LoVo (cell line): ENCODE measurements around the gene CDR2L.
A peak's percentile ranks its signal among the peaks of the same experiment; 100 is the strongest.
"Not testable (repeated sequence)": the region's sequence is repeated elsewhere in the genome, so short reads cannot be mapped to it uniquely, and the experiment has no call there.

Source experiments
- DNase-seq: peaks from one replicate; pipeline ENCODE4 v3.0.0-alpha.2; 2016; ENCODE audit warnings: low spot score

The CDR2L gene

DNA sequence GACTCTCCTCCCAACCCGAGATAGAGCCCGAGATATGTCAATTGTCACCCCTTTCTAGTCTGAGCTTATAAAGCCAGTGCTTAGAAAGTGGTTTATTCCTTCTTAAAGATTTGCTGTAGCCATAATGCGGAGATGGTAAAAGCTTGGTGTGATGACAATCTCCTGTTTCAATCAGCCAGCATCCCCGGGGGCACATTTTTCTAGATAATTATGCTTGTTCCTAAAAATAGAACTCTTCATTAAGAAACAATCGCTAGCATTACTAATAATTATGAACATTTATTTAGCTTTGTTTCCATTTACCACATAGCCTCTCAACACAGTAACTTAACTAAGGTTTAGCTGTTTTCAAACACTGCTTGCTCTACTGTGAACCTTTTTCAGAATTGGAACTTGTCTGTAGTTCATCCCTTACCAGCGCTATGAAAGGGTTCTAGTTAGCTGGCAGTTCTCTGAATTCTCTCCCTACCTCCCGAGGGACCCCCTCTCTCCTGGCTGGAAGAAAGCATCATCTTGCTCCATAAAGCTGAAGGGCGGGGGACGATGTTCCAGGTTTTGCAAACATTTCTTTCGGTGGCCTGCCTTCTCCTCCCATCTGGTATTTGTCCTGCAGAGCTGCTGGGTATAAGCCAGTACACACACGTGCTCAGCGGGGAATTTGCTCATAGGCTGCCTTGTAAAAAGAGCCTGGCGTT lies 24.1 kb downstream of the CDR2L start:
- DNase-seq, result peak; percentile 13

GRCh38 chr17:75012096-75012345 lies 24.6 kb downstream of the CDR2L start:
- no peak for DNase-seq

GRCh38 chr17:75012346-75013091 lies 25.1 kb downstream of the CDR2L start, which contains the start of gene MRPL58:
Gene MRPL58, plus strand, starts transcription at chr17:75012670. Its CDS starts 17 bp downstream, at chr17:75012687.
- peak; percentile 89 for DNase-seq

DNA sequence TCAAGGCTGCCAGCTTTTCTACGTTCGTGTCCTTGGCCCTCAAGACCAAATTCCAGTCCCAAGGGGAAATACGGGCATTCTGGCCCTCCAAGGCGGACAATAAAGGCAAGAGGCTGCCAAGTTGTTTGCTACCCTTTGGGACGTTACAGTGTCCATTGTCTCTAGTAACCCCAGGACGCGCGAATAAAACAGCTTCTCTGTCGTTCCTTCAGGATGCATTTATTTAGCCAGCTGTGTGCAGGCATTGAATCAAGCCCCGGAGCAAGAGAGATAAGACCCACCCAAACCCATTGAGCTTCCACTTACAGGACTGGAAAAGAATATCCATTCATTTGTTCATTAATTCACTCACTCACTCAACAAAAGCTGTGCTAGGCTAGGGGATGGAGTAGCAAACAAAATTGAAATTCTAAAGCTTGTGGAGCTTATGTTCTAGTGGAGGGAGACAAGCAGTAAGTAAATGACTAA lies 25.7 kb downstream of the CDR2L start:
- no peak for DNase-seq

DNA sequence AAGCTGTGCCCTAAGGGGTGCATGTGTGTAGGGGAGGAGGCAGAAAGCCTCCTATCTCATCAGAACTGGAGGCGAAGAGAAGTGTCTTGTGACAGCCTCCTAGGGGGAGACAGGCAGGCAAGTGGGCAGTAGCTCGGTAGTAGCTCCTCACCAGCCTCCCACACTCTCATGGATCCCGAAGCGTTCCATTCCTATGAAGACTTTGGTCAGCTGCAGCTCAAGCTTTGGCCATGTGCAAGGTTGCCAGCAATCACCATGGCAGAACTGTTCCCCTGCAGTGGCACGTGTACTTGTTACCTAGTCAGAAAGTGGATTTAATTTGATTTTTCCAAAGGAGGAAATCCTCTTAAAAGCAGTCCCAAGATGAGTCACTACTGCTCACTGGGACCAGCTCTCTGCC lies 31.7 kb downstream of the CDR2L start:
- no peak for DNase-seq

GRCh38 chr17:75019710-75020109 lies 32.3 kb downstream of the CDR2L start:
- DNase-seq, result no peak

DNA sequence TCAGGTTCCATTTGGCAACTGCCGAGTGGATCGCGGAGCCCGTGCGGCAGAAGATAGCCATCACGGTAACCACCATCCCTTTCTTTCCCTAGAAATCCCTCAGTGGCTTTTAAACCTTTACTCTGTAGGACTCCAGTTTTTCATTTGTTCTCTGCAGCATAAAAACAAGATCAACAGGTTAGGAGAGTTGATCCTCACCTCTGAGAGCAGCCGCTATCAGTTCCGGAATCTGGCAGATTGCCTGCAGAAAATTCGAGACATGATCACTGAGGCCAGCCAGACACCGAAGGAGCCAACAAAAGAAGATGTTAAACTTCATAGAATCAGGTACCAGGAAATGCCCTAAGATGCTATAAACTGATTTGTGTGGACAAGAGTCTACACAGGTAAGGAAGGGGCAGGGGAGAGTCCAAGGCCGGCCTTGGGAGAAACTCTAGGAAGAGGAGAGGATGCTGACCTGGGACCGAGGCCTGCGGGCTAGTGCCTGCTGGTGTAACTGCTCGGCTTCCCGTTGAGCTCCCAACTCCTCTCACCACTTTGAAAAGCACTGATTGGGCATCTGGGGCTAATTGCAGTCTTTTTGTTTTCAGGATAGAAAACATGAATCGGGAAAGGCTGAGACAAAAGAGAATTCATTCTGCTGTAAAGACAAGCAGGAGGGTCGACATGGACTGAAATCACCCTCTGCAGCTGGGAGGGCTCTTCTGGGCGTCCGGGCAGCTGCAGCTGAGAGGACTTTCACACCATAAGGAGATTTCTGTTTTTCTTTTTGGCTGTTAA lies 33.1 kb downstream of the CDR2L start:
- DNase-seq, result no peak

GRCh38 chr17:75024686-75025397 lies 37.4 kb downstream of the CDR2L start:
- no peak for DNase-seq

DNA sequence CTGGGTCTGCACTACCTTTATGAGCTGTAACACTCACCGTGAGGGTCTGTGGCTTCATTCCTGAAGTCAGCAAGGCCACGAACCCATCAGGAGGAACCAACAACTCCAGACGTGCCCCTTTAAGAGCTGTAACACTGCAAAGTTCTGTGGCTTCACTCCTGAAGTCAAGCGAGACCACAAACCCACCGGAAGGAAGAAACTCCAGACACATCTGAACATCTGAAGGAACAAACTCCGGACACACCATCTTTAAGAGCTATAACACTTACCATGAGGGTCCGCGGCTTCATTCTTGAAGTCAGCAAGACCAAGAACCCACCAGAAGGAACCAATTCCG lies 37.9 kb downstream of the CDR2L start:
- not testable (repeated sequence) for DNase-seq

DNA sequence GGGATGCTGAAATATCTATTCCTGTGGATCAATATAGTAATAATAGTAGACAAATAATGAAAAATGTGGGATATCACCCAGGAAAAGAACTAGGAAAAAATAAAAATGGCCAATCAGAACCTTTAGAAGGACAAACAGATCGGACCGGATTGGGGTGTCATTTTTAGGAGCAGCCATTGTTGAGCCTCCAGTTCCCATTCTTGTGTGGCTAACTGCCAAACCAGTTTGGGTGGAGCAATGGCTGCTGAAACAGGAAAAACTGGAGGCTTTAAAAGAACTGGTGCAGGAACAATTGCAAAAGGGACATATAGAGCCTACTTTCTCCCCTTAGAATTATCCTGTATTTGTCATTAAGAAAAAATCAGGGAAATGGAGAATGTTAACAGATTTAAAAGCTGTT lies 39.2 kb downstream of the CDR2L start:
- not testable (repeated sequence) for DNase-seq

DNA sequence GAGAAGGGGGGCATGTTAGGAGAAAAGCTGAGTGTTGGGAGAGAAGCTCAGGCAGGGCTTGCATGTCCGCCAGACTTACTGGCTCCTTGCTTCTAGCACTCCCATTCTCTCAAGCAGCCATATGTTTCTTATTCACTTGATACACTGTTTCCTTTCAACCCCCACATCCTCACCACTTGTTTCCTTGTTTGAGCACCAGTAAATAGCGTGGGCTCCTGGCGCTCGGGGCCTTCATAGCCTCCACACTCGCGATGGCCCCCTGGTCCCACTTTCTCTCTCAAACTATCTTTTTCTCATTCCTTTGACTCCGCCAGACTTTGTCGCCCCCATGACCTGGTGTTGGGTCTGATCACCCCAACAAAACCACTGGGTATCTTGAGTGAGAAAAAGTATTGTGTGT lies 42.7 kb downstream of the CDR2L start:
- no peak for DNase-seq

- peak; percentile 6 for DNase-seq
Measured at GRCh38 chr17:75031972-75032719, 44.7 kb downstream of the CDR2L start.

DNA sequence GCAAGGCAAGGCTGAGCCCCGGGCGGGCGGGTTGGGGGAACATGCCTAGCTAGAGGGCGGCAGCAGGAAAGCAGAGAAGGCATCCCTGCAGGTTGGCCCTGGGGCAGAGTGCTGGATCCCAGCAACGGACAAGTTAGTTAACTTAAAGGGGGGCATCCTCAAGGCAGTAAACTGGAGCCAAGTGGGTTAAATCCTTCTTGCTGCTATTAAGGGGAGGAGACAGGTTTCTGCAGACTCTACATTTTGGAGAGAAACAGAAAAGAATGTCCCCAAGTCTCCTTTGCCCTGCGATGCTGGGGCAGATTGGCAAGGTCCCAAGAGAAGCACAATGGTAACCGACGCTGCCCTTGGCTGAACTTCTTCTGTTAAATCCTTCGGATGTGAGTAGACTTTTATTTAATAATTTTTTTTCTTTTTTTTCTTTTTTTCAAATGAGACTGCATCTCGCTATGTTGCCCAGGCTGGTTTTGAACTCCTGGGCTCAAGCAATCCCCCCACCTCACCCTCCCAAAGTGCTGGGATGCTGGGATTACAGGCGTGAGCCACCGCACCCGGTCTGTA lies 45.4 kb downstream of the CDR2L start:
- DNase-seq, result no peak

GRCh38 chr17:75033346-75034235 lies 46.2 kb downstream of the CDR2L start:
- DNase-seq, result peak; percentile 89

DNA sequence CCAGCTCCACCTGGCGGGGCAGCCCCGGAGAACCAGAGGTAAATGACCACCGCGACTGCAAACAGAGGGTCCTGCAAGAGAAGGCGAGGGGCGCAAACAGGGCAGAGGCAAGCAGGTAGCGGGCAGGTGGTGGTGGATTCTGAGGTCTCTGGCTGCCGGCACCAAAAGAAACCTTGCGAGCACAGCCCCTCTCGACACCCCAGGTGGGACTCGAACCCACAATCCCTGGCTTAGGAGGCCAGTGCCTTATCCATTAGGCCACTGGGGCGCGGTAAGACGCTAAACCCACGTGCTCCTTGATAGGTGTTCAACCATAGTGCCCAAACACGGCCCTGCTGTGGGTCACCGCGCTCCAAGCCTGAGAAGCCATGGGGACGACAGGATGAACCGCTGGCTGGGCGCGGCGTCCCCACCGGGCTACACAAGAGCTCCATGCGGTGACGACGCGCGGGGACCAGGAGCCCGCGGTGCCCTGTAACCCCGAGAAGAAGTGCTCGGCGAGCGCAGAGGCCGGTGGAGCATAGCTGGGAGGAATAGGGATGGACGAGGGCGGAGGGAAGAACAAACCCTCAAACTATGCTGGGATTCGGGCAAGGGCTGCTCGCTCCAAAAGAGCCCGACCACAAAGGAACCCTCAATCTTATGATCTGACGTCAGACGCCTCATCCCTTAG lies 46.9 kb downstream of the CDR2L start:
- peak; percentile 87 for DNase-seq

DNA sequence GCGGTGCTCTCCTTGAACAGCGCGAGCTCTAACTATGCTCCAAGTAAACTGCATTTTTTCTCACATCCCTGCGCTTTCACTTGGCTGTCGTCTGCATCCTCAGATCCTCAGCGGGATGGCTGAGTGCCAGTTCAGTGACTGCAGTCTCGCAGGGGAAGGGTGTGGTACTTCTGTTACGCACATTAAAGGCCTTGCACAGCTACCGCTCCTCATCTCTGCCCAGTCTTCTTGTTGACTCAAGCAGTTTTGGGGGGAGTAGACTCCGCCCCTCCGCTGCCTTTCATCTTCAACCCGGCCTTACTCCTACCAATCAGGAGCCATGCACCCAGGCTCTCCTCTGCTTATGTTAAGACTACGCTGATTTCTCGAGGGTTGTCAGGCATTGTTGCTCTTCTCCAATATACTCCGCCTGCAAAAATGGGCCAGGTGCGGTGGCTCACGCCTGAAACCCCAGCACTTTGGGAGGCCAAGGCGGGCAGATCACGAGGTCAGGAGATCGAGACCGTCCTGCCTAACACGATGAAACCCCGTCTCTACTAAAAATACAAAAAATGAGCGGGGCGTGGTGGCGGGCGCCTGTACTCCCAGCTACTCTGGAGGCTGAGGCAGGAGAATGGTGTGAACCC lies 49.3 kb downstream of the CDR2L start:
- peak; percentile 93 for DNase-seq

DNA sequence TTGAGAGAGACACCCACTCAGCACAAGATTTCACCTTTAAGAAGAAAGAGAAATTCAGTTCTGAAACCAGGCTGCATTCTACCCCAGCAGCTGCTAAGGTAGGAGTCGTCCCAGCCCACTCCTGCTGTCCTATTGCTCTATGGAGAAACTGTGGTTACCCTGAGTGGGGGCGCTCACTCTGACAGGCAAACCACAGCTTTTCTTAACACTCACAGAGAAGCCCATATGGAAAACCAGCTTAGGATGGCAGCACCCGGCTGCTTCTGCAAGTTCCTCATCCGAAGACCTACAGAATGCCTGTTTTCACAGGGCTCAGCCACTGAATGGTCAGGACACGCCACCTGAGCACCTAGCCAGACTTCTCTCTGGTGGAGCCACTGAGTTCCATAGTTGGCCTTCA lies 51.8 kb downstream of the CDR2L start:
- no peak for DNase-seq

DNA sequence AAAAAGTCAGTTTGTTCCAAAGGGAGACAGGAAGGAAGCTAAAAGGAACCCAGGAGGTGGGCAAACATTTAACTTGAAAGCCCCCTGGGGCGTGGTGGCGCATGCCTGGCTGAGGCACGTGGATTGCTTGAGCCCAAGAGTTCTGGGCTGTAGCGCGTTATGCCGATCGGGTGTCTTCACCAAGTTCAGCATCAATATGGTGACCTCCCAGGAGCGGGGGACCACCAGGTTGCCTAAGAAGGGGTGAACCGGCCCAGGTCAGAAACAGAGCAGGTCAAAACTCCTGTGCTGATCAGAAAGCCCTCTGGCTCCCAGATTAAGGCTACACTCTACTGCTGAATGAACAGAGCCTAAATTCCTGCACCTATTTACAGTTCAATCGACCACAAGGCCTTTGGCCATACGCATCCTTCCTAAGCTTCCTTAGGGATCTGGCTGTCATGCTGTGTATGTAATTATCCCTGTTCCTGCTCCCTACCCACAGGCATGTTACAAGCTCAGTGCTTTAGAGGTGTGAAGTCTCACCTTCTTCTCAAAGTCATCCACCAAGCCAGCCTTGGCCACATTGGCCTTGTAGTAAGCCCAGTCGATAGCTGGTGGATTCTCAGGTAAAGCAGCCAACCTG lies 54.3 kb downstream of the CDR2L start:
- DNase-seq, result no peak

DNA sequence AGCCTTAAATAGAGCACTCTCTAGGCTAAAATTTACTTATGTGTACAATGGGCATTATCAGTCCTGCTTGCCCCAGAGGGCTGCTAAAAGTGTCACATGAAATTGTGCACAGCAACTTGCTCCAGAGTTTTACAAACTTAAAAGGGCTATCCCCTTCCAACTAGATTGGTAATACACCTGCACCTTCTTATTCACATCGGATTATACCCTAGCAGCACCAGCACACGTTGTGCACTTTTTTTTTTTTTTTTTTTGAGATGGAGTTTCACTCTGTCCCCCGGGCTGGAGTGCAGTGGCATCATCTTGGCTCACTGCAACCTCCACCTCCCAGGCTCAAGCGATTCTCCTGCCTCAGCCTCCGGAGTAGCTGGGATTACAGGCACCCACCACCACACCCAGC lies 56.4 kb downstream of the CDR2L start:
- not testable (repeated sequence) for DNase-seq
